SK-N-MC (cell line): ENCODE data around the gene SLC24A4.

Experiments used
- EZH2 ChIP-seq: fragments of 200-600 bp; sonication (generic); IDR thresholded peaks from one replicate; pipeline ENCODE4 v1.6.1; 2017; ENCODE audit warnings: antibody characterized with exemption
- FOXP2 ChIP-seq: optimal IDR thresholded peaks from 2 replicates; pipeline ENCODE3; 2011; ENCODE audit warnings: mild to moderate bottlenecking, moderate library complexity; ENCODE audit not compliant: insufficient read depth; ENCODE audit errors: extremely low read length, control extremely low read depth
- POLR2AphosphoS5 ChIP-seq: IDR thresholded peaks from 2 replicates; pipeline ENCODE4 v1.6.1; 2012; ENCODE audit warnings: mild to moderate bottlenecking, low read depth, low read length, borderline replicate concordance

- no peak for TF ChIP-seq EZH2
- no peak for TF ChIP-seq POLR2AphosphoS5
- TF ChIP-seq FOXP2, result no peak
Measured at GRCh38 chr14:92490239-92490959, 167.4 kb downstream of the SLC24A4 start.
